RWPE1 (cell line): ENCODE measurements around the gene APCDD1.

ENCODE experiments used
- CTCF ChIA-PET: fragments of 350-600 bp; sonication (Branson Sonifier 250); formaldehyde crosslinking; extraction: SDS; loops from one replicate; lab custom pipeline; 2021; lab: Yijun Ruan, JAX
- POLR2A ChIA-PET: fragments of 400-600 bp; formaldehyde crosslinking; extraction: SDS; loops from one replicate; lab custom pipeline; 2020; ENCODE audit warnings: antibody characterized with exemption; ENCODE audit not compliant: low non-redundant PET; lab: Yijun Ruan, JAX
- DNase-seq: peaks from one replicate; pipeline ENCODE4 v3.0.0; 2012; ENCODE audit warnings: low spot score
- H3K27ac ChIP-seq: fragments of 450-650 bp; 2 replicates; pipeline ENCODE4 v1.5.1; 2017
- CTCF ChIP-seq: fragments of 450-650 bp; conservative IDR thresholded peaks from 2 replicates; pipeline ENCODE4 v1.5.1; 2017; ENCODE audit warnings: low read depth, mild to moderate bottlenecking

The APCDD1 gene

GRCh38 chr18:10485475-10485874 is 31.0 kb downstream of the APCDD1 start:
- ChIA-PET POLR2A (no interaction called here), CTCF (no interaction called here)
- DNase-seq: no peak
- no peak overlapping the region for H3K27ac ChIP-seq
- no peak for TF ChIP-seq CTCF

- no peak overlapping the region for H3K27ac ChIP-seq
- CTCF ChIA-PET: no interaction called here
These were observed 31.9 kb downstream of the APCDD1 start for GRCh38 chr18:10486362-10486761.

GRCh38 chr18:10487154-10487553 is 32.7 kb downstream of the APCDD1 start:
- CTCF ChIA-PET: no interaction called here
- no peak for DNase-seq
- no peak overlapping the region for H3K27ac ChIP-seq
- TF ChIP-seq CTCF: no peak
- POLR2A ChIA-PET: no interaction called here

More at GRCh38 chr18:10486362-10486761, 31.9 kb downstream of the APCDD1 start:
- POLR2A ChIA-PET: no interaction called here
- TF ChIP-seq CTCF: no peak
- DNase-seq: no peak

GRCh38 chr18:10488017-10488416 is 33.6 kb downstream of the APCDD1 start:
- CTCF ChIA-PET: no interaction called here
- no peak for DNase-seq
- no peak overlapping the region for H3K27ac ChIP-seq
- POLR2A ChIA-PET: no interaction called here
- TF ChIP-seq CTCF: no peak

- DNase-seq: no peak
- ChIA-PET CTCF (interaction anchor here (0.8 kb wide), 1 partner anchor 450 kb away, joined by 3 read pairs; no protein-coding TSS in a partner anchor), POLR2A (no interaction called here)
- no peak overlapping the region for H3K27ac ChIP-seq
- TF ChIP-seq CTCF: no peak
These were observed 36.1 kb downstream of the APCDD1 start for GRCh38 chr18:10490401-10491165.

- no peak for TF ChIP-seq CTCF
- H3K27ac ChIP-seq: no peak overlapping the region
- POLR2A ChIA-PET: no interaction called here
- no peak for DNase-seq
- CTCF ChIA-PET: no interaction called here
These were observed 41.5 kb downstream of the APCDD1 start for GRCh38 chr18:10495936-10496335.
